Tibial nerve (tissue), 4 donors: ENCODE data around the gene ZNF777.

ENCODE experiments used
- EP300 ChIP-seq, 2 donors: sonication (generic); formaldehyde crosslinking; IDR thresholded peaks; one replicate each; pipeline ENCODE4 v1.6.1; 2017; ENCODE audit warnings: antibody characterized with exemption in 2 of 2, mild to moderate bottlenecking in 1 of 2
- POLR2A ChIP-seq, 2 donors: fragments of 450-650 bp; IDR thresholded peaks; one replicate each; pipeline ENCODE4 v1.6.1; 2017; ENCODE audit warnings: antibody characterized with exemption in 2 of 2, mild to moderate bottlenecking in 2 of 2, moderate library complexity in 2 of 2
- TF ChIP-seq, protein P1 (sequence below), 5 experiments: fragments of 200-600 bp in 3 of 5; fragments of 450-650 bp in 2 of 5; sonication (generic) in 3 of 5; IDR thresholded peaks; one replicate each; pipeline ENCODE4 v1.5.1; 2016 to 2019; ENCODE audit warnings: antibody characterized with exemption in 5 of 5, mild to moderate bottlenecking in 3 of 5, moderate library complexity in 2 of 5

DNA sequence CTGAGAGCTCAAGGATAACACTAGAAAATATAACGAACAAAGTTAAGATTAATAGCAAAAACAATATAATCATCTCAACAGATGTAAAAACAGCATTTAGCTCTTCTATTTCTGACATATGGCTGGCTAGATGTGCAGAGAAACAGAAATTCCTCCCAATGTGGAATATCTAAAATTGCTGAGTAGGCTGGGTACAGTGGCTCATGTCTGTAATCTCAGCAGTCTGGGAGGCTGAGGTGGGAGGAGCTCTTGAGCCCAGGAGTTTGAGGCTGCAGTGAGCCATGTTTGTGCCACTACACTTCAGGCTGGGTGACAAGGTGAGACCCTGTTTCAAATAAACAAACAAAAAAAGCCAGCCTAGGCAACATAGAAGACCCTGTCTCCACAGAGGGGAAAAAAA is 18.7 kb upstream of the ZNF777 start:
- TF ChIP-seq, protein P1, sequence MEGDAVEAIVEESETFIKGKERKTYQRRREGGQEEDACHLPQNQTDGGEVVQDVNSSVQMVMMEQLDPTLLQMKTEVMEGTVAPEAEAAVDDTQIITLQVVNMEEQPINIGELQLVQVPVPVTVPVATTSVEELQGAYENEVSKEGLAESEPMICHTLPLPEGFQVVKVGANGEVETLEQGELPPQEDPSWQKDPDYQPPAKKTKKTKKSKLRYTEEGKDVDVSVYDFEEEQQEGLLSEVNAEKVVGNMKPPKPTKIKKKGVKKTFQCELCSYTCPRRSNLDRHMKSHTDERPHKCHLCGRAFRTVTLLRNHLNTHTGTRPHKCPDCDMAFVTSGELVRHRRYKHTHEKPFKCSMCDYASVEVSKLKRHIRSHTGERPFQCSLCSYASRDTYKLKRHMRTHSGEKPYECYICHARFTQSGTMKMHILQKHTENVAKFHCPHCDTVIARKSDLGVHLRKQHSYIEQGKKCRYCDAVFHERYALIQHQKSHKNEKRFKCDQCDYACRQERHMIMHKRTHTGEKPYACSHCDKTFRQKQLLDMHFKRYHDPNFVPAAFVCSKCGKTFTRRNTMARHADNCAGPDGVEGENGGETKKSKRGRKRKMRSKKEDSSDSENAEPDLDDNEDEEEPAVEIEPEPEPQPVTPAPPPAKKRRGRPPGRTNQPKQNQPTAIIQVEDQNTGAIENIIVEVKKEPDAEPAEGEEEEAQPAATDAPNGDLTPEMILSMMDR (IDR thresholded peaks at IDR 0.05), result no peak
- TF ChIP-seq EP300 (IDR thresholded peaks at IDR 0.05) (no peak), POLR2A (IDR thresholded peaks at IDR 0.05) (no peak)
